Ishikawa (cell line): Measurements from ENCODE around the gene DCLK1.

Experiments
- CEBPB ChIP-seq: IDR thresholded peaks from 2 replicates; pipeline ENCODE4 v1.6.1; 2012
- CREB1 ChIP-seq: IDR thresholded peaks from 2 replicates; pipeline ENCODE4 v1.6.1; 2012; ENCODE audit warnings: low read depth
- EGR1 ChIP-seq: IDR thresholded peaks from 2 replicates; pipeline ENCODE4 v1.6.1; 2012
- EP300 ChIP-seq: IDR thresholded peaks from 2 replicates; pipeline ENCODE4 v1.6.1; 2012; ENCODE audit warnings: borderline replicate concordance
- FOXM1 ChIP-seq: IDR thresholded peaks from 2 replicates; pipeline ENCODE4 v1.6.1; 2012; ENCODE audit warnings: low read depth, borderline replicate concordance
- RAD21 ChIP-seq: IDR thresholded peaks from 2 replicates; pipeline ENCODE4 v1.6.1; 2012; ENCODE audit warnings: low read depth
- TAF1 ChIP-seq: IDR thresholded peaks from 2 replicates; pipeline ENCODE4 v1.6.1; 2012; ENCODE audit warnings: low read depth, mild to moderate bottlenecking
- TCF12 ChIP-seq: IDR thresholded peaks from 2 replicates; pipeline ENCODE4 v1.6.1; 2012; ENCODE audit warnings: low read depth
- YY1 ChIP-seq: IDR thresholded peaks from 2 replicates; pipeline ENCODE4 v1.6.1; 2012; ENCODE audit warnings: low read depth
- ZBTB7A ChIP-seq: IDR thresholded peaks from 2 replicates; pipeline ENCODE4 v1.6.1; 2012; ENCODE audit warnings: low read depth
- TF ChIP-seq, protein P1 (sequence below): IDR thresholded peaks from 2 replicates; pipeline ENCODE4 v1.6.1; 2012
- TF ChIP-seq, protein P2 (sequence below): IDR thresholded peaks from 2 replicates; pipeline ENCODE4 v1.6.1; 2012
- TF ChIP-seq, protein P3 (sequence below): IDR thresholded peaks from 2 replicates; pipeline ENCODE4 v1.6.1; 2012; ENCODE audit warnings: low read depth, mild to moderate bottlenecking

DNA sequence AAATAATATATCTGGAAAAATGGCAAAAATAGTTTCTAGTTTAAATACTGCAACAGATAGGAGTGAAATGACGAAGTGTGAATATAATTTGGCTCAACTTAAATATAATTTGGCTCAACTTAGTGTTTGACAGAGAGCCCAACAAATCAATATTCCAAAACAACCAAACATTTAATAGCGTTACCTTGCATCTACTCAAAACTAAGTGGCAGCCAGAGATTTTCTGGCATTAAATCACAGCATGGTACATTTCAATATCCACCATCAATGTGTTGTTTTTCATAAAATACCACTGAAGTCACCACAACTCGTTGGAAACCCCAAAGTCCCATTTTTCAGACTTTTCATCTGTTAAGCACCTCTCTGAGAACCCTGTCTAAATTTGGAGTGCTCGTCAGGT is 69.6 kb downstream of the DCLK1 start:
- TF ChIP-seq, protein P1, sequence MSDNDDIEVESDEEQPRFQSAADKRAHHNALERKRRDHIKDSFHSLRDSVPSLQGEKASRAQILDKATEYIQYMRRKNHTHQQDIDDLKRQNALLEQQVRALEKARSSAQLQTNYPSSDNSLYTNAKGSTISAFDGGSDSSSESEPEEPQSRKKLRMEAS: no peak
- TF ChIP-seq CREB1: no peak
- TF ChIP-seq YY1: no peak
- TF ChIP-seq FOXM1: no peak
- TF ChIP-seq, protein P2, sequence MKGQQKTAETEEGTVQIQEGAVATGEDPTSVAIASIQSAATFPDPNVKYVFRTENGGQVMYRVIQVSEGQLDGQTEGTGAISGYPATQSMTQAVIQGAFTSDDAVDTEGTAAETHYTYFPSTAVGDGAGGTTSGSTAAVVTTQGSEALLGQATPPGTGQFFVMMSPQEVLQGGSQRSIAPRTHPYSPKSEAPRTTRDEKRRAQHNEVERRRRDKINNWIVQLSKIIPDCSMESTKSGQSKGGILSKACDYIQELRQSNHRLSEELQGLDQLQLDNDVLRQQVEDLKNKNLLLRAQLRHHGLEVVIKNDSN: no peak
- TF ChIP-seq RAD21: no peak
- TF ChIP-seq, protein P3, sequence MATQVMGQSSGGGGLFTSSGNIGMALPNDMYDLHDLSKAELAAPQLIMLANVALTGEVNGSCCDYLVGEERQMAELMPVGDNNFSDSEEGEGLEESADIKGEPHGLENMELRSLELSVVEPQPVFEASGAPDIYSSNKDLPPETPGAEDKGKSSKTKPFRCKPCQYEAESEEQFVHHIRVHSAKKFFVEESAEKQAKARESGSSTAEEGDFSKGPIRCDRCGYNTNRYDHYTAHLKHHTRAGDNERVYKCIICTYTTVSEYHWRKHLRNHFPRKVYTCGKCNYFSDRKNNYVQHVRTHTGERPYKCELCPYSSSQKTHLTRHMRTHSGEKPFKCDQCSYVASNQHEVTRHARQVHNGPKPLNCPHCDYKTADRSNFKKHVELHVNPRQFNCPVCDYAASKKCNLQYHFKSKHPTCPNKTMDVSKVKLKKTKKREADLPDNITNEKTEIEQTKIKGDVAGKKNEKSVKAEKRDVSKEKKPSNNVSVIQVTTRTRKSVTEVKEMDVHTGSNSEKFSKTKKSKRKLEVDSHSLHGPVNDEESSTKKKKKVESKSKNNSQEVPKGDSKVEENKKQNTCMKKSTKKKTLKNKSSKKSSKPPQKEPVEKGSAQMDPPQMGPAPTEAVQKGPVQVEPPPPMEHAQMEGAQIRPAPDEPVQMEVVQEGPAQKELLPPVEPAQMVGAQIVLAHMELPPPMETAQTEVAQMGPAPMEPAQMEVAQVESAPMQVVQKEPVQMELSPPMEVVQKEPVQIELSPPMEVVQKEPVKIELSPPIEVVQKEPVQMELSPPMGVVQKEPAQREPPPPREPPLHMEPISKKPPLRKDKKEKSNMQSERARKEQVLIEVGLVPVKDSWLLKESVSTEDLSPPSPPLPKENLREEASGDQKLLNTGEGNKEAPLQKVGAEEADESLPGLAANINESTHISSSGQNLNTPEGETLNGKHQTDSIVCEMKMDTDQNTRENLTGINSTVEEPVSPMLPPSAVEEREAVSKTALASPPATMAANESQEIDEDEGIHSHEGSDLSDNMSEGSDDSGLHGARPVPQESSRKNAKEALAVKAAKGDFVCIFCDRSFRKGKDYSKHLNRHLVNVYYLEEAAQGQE: no peak
- no peak for TF ChIP-seq TAF1
- TF ChIP-seq EGR1: no peak
- no peak for TF ChIP-seq CEBPB
- no peak for TF ChIP-seq EP300
- TF ChIP-seq TCF12: no peak
- no peak for TF ChIP-seq ZBTB7A
